Measurements from ENCODE around the gene FMN1. TPM values are rescaled to one million over a fixed set of nuclear protein-coding genes. Genes with fewer than 3 reads are reported as not detected.

The FMN1 gene
- total RNA-seq, 1 experiment from 2014 or later: 0.37 TPM

- TF ChIP-seq CTCF (conservative IDR thresholded peaks at IDR 0.05; ENCODE audit: low read depth, low read length): no peak
- TF ChIP-seq EZH2 (IDR thresholded peaks at IDR 0.05; ENCODE audit: borderline replicate concordance, low read depth, low read length, poor library complexity, severe bottlenecking): no peak
- POLR2A ChIA-PET (ENCODE audit: low non-redundant PET): no interaction called here
- Histone ChIP-seq H3K36me3 (ENCODE audit: insufficient read depth, low read length, poor library complexity, severe bottlenecking) (no peaks in the 10 kb centered on the region), H3K9me3 (ENCODE audit: low read depth, low read length, poor library complexity, severe bottlenecking) (no peaks in the 10 kb centered on the region), H3K4me1 (ENCODE audit: insufficient read depth, low read length, poor library complexity, severe bottlenecking) (peaks cover 4% of the 10 kb centered on the region), H3K27ac (ENCODE audit: low read depth, low read length, poor library complexity, severe bottlenecking) (no peak overlapping the region), H3K4me3 (ENCODE audit: low read depth, low read length, poor library complexity, severe bottlenecking) (no peak overlapping the region), H3K27me3 (replicated peaks; ENCODE audit: insufficient read depth, low read depth, low read length, poor library complexity) (no peaks in the 10 kb centered on the region)
- no peak for DNase-seq (ENCODE audit: low spot score)
- BruUV-seq (replicated peaks): no TSS peak
- CTCF ChIA-PET: no interaction called here
- intact Hi-C loops (cut with micrococcal nuclease; ENCODE audit: unreplicated experiment): no loop called here
Measured at GRCh38 chr15:32864841-32865240, 329.7 kb downstream of the FMN1 start.

- POLR2A ChIA-PET (ENCODE audit: low non-redundant PET): no interaction called here
- no TSS peak for BruUV-seq (replicated peaks)
- H3K4me3 ChIP-seq (ENCODE audit: low read depth, low read length, poor library complexity, severe bottlenecking): no peak overlapping the region
- CTCF ChIA-PET: interaction anchor here (0.9 kb wide), 1 partner anchor 20 kb away, joined by 3 read pairs; no protein-coding TSS in a partner anchor
- no peak for TF ChIP-seq CTCF (conservative IDR thresholded peaks at IDR 0.05; ENCODE audit: low read depth, low read length)
- no peak for TF ChIP-seq EZH2 (IDR thresholded peaks at IDR 0.05; ENCODE audit: borderline replicate concordance, low read depth, low read length, poor library complexity, severe bottlenecking)
- intact Hi-C loops (cut with micrococcal nuclease; ENCODE audit: unreplicated experiment): no loop called here
- no peaks in the 10 kb centered on the region for H3K9me3 ChIP-seq (ENCODE audit: low read depth, low read length, poor library complexity, severe bottlenecking)
- H3K27ac ChIP-seq (ENCODE audit: low read depth, low read length, poor library complexity, severe bottlenecking): no peak overlapping the region
- no peak for DNase-seq (ENCODE audit: low spot score)
- no peaks in the 10 kb centered on the region for H3K36me3 ChIP-seq (ENCODE audit: insufficient read depth, low read length, poor library complexity, severe bottlenecking)
- H3K4me1 ChIP-seq (ENCODE audit: insufficient read depth, low read length, poor library complexity, severe bottlenecking): peaks cover 4% of the 10 kb centered on the region
- no peaks in the 10 kb centered on the region for H3K27me3 ChIP-seq (replicated peaks; ENCODE audit: insufficient read depth, low read depth, low read length, poor library complexity)
Measured at GRCh38 chr15:32864051-32864450, 330.5 kb downstream of the FMN1 start.

GRCh38 chr15:32861761-32862160 lies 332.8 kb downstream of the FMN1 start:
- CTCF ChIA-PET: no interaction called here
- peak; percentile 48 for DNase-seq (ENCODE audit: low spot score)
- Histone ChIP-seq H3K4me3 (ENCODE audit: low read depth, low read length, poor library complexity, severe bottlenecking) (no peak overlapping the region), H3K27me3 (replicated peaks; ENCODE audit: insufficient read depth, low read depth, low read length, poor library complexity) (no peaks in the 10 kb centered on the region), H3K4me1 (ENCODE audit: insufficient read depth, low read length, poor library complexity, severe bottlenecking) (peaks cover 4% of the 10 kb centered on the region), H3K9me3 (ENCODE audit: low read depth, low read length, poor library complexity, severe bottlenecking) (no peaks in the 10 kb centered on the region), H3K36me3 (ENCODE audit: insufficient read depth, low read length, poor library complexity, severe bottlenecking) (no peaks in the 10 kb centered on the region), H3K27ac (ENCODE audit: low read depth, low read length, poor library complexity, severe bottlenecking) (no peak overlapping the region)
- intact Hi-C loops (cut with micrococcal nuclease; ENCODE audit: unreplicated experiment): no loop called here
- TF ChIP-seq EZH2 (IDR thresholded peaks at IDR 0.05; ENCODE audit: borderline replicate concordance, low read depth, low read length, poor library complexity, severe bottlenecking) (no peak), CTCF (conservative IDR thresholded peaks at IDR 0.05; ENCODE audit: low read depth, low read length) (no peak)
- BruUV-seq (replicated peaks): no TSS peak
- POLR2A ChIA-PET (ENCODE audit: low non-redundant PET): no interaction called here

All from A673 (cell line).